GM23338 (cell line): ENCODE data around the gene SDE2. TPM values are rescaled to one million over a fixed set of nuclear protein-coding genes. Genes with fewer than 3 reads are reported as not detected.

Experiments
- ATAC-seq: fragments of 200-7000 bp; cut with Tn5 transposase; 3 replicates; pipeline ENCODE4 v1.9.1; 2020
- DNase-seq: peaks from one replicate; pipeline ENCODE4 v3.0.0-alpha.2; 2015; ENCODE audit warnings: low spot score
- H2AFZ ChIP-seq: fragments of 200-600 bp; sonication (generic); 2 replicates; pipeline ENCODE4 v1.8.0; 2016; ENCODE audit warnings: antibody characterized with exemption, mild to moderate bottlenecking, moderate library complexity
- H3F3A ChIP-seq: fragments of 200-600 bp; sonication (generic); replicated peaks from 2 replicates; pipeline ENCODE4 v1.8.0; 2017; ENCODE audit warnings: antibody characterized with exemption, mixed run types, low read depth
- H3K27ac ChIP-seq: fragments of 200-600 bp; sonication (generic); 2 replicates; pipeline ENCODE4 v1.6.1; 2016; ENCODE audit warnings: low read depth
- H3K27me3 ChIP-seq: fragments of 200-600 bp; sonication (generic); 2 replicates; pipeline ENCODE4 v1.8.0; 2016; ENCODE audit warnings: mild to moderate bottlenecking, mixed run types, moderate library complexity; ENCODE audit not compliant: insufficient read depth
- H3K36me3 ChIP-seq: fragments of 200-600 bp; sonication (generic); 2 replicates; pipeline ENCODE4 v1.8.0; 2016; ENCODE audit warnings: mild to moderate bottlenecking; ENCODE audit not compliant: insufficient read depth
- H3K4me1 ChIP-seq: fragments of 200-600 bp; sonication (generic); 2 replicates; pipeline ENCODE4 v1.8.0; 2016; ENCODE audit warnings: mild to moderate bottlenecking, moderate library complexity; ENCODE audit not compliant: insufficient read depth
- H3K4me2 ChIP-seq: fragments of 200-600 bp; sonication (generic); 2 replicates; pipeline ENCODE4 v1.7.1; 2017; ENCODE audit warnings: mixed run types
- H3K4me3 ChIP-seq: fragments of 200-600 bp; sonication (generic); 2 replicates; pipeline ENCODE4 v1.6.1; 2016; ENCODE audit warnings: mixed run types
- H3K79me2 ChIP-seq: fragments of 200-600 bp; sonication (generic); replicated peaks from 2 replicates; pipeline ENCODE4 v1.8.0; 2017; ENCODE audit warnings: mild to moderate bottlenecking; ENCODE audit not compliant: insufficient read depth
- H3K9me2 ChIP-seq: fragments of 200-600 bp; sonication (generic); 2 replicates; pipeline ENCODE4 v1.8.0; 2017; ENCODE audit not compliant: insufficient read depth
- H4K20me1 ChIP-seq: fragments of 200-600 bp; sonication (generic); replicated peaks from 2 replicates; pipeline ENCODE4 v1.8.0; 2017; ENCODE audit warnings: mild to moderate bottlenecking; ENCODE audit not compliant: insufficient read depth
- H3K27ac Mint-ChIP-seq: 2 replicates; pipeline ENCODE4 v1.8.0; 2020; ENCODE audit warnings: inconsistent platforms, mild to moderate bottlenecking, moderate library complexity, mixed read lengths
- H3K27me3 Mint-ChIP-seq: 3 replicates; pipeline ENCODE4 v1.8.0; 2022; ENCODE audit warnings: low read depth, mild to moderate bottlenecking, moderate library complexity, mixed read lengths, inconsistent platforms; ENCODE audit not compliant: insufficient read depth, poor library complexity
- H3K36me3 Mint-ChIP-seq: 3 replicates; pipeline ENCODE4 v1.8.0; 2021; ENCODE audit warnings: low read depth, mild to moderate bottlenecking, inconsistent platforms, moderate library complexity, mixed read lengths
- H3K4me1 Mint-ChIP-seq: 3 replicates; pipeline ENCODE4 v1.8.0; 2020; ENCODE audit warnings: mild to moderate bottlenecking, inconsistent platforms, mixed read lengths
- H3K4me3 Mint-ChIP-seq: 3 replicates; pipeline ENCODE4 v1.8.0; 2021; ENCODE audit warnings: moderate library complexity, mild to moderate bottlenecking, inconsistent platforms, mixed read lengths
- H3K9me3 Mint-ChIP-seq: 3 replicates; pipeline ENCODE4 v1.8.0; 2020; ENCODE audit warnings: moderate library complexity, mild to moderate bottlenecking, inconsistent platforms, mixed read lengths
- CREB1 ChIP-seq: fragments of 250-450 bp; sonication (Bioruptor Pico); IDR thresholded peaks from 2 replicates; pipeline ENCODE4 v1.5.0; 2020; ENCODE audit warnings: low read depth, mild to moderate bottlenecking, moderate library complexity
- ETS1 ChIP-seq: IDR thresholded peaks from 2 replicates; pipeline ENCODE4 v1.6.1; 2016; ENCODE audit warnings: antibody characterized with exemption
- EZH2 ChIP-seq: fragments of 200-600 bp; sonication (generic); IDR thresholded peaks from one replicate; pipeline ENCODE4 v1.8.0; 2017; ENCODE audit warnings: antibody characterized with exemption, mild to moderate bottlenecking, low read depth; ENCODE audit not compliant: unreplicated experiment
- POLR2AphosphoS5 ChIP-seq: IDR thresholded peaks from 2 replicates; pipeline ENCODE4 v1.6.1; 2016; ENCODE audit warnings: antibody characterized with exemption, low read depth
- REST ChIP-seq: IDR thresholded peaks from one replicate; pipeline ENCODE4 v1.6.1; 2018; ENCODE audit warnings: antibody characterized with exemption; ENCODE audit not compliant: unreplicated experiment
- STAT1 ChIP-seq: IDR thresholded peaks from one replicate; pipeline ENCODE4 v1.6.1; 2016; ENCODE audit warnings: antibody characterized with exemption; ENCODE audit not compliant: unreplicated experiment
- ZNF462 ChIP-seq: fragments of 250-450 bp; sonication (Bioruptor Pico); IDR thresholded peaks from 2 replicates; pipeline ENCODE4 v1.5.0; 2020; ENCODE audit warnings: mild to moderate bottlenecking, moderate library complexity
- polyA plus RNA-seq: library from polyadenylated mRNA; unstranded; fragments of >200 nt; fragmentation: Nextera tagmentation; extraction: Ambion mirVana; gene quantifications from 2 replicates; pipeline ENCODE4 v1.2.1, GENCODE V29; 2016
- total RNA-seq: library from RNA; depleted of rRNA; stranded (reverse); fragments of >200 nt; shearing (Covaris generic); gene quantifications from 2 replicates; pipeline ENCODE4 v1.2.3, GENCODE V29; 2014

The SDE2 gene
- total and polyA plus RNA-seq, 2 experiments from 2014 or later: 10.6 to 26.9 TPM

GRCh38 chr1:226046240-226046639 lies 47.1 kb upstream of the SDE2 start (continued):
- TF ChIP-seq ZNF462 (CRISPR knock-in tag) (no peak), CREB1 (no peak), STAT1 (no peak)

GRCh38 chr1:226044514-226045101 lies 45.5 kb upstream of the SDE2 start:
- Histone ChIP-seq H3K27ac (no peak overlapping the region), H3F3A (no peaks in the 10 kb centered on the region), H3K4me2 (no peak overlapping the region), H3K4me1 (no peaks in the 10 kb centered on the region; the same call in 1 of the 2 replicates), H3K9me2 (no peaks in the 10 kb centered on the region), H3K79me2 (no peaks in the 10 kb centered on the region), H4K20me1 (no peaks in the 10 kb centered on the region), H3K36me3 (no peaks in the 10 kb centered on the region), H3K27me3 (no peaks in the 10 kb centered on the region), H3K4me3 (no peak overlapping the region), H2AFZ (no peak overlapping the region)
- no peak for DNase-seq
- H3K4me1 Mint-ChIP-seq: no peaks in the 10 kb centered on the region
- no peaks in the 10 kb centered on the region for H3K36me3 Mint-ChIP-seq
- H3K9me3 Mint-ChIP-seq: no peaks in the 10 kb centered on the region
- TF ChIP-seq CREB1 (no peak), EZH2 (no peak)
- H3K27me3 Mint-ChIP-seq: peaks cover 2% of the 10 kb centered on the region
- no peak overlapping the region for H3K4me3 Mint-ChIP-seq
- H3K27ac Mint-ChIP-seq: no peak overlapping the region
- ATAC-seq: no peak

GRCh38 chr1:226041419-226041818 lies 42.3 kb upstream of the SDE2 start:
- Histone ChIP-seq H3K9me2 (no peaks in the 10 kb centered on the region), H3K36me3 (no peaks in the 10 kb centered on the region), H3K4me2 (no peak overlapping the region), H3F3A (no peaks in the 10 kb centered on the region), H3K79me2 (no peaks in the 10 kb centered on the region), H3K4me3 (no peak overlapping the region), H3K4me1 (no peaks in the 10 kb centered on the region; the same call in 1 of the 2 replicates), H3K27ac (no peak overlapping the region), H3K27me3 (no peaks in the 10 kb centered on the region), H4K20me1 (no peaks in the 10 kb centered on the region), H2AFZ (no peak overlapping the region)
- Mint-ChIP-seq H3K36me3 (no peaks in the 10 kb centered on the region), H3K9me3 (no peaks in the 10 kb centered on the region), H3K4me3 (no peak overlapping the region), H3K27me3 (no peaks in the 10 kb centered on the region), H3K4me1 (no peaks in the 10 kb centered on the region), H3K27ac (no peak overlapping the region)
- no peak for DNase-seq
- TF ChIP-seq ETS1: no peak
- TF ChIP-seq CREB1: no peak
- no peak for TF ChIP-seq STAT1
- no peak for TF ChIP-seq POLR2AphosphoS5
- TF ChIP-seq REST: no peak
- ATAC-seq: no peak
